ENCODE measurements around the gene NOVA2. TPM values are rescaled to one million over a fixed set of nuclear protein-coding genes. Genes with fewer than 3 reads are reported as not detected.

NOVA2 gene
- total RNA-seq, 4 donors from 2014 or later: 1.5 to 3.6 (median 2.6) TPM

GRCh38 chr19:45934551-45935230, 39.0 kb downstream of the NOVA2 start:
- Histone ChIP-seq H3K36me3 (no peaks in the 10 kb centered on the region), H3K9me3 (no peaks in the 10 kb centered on the region), H3K27me3 (no peaks in the 10 kb centered on the region), H3K4me1 (no peaks in the 10 kb centered on the region), H3K27ac (no peak overlapping the region), H3K4me3 (replicated peaks in 1 of 3) (no peak overlapping the region)
- intact Hi-C loops (cut with DNase I): no loop called here
- TF ChIP-seq CTCF (IDR thresholded peaks at IDR 0.05) (no peak), POLR2A (IDR thresholded peaks at IDR 0.05) (no peak)
- WGBS, 2 donors: 33 to 36% methylated on average over 19 of the region's 19 CpGs
- no peak for DNase-seq

GRCh38 chr19:45933759-45934158, 39.9 kb downstream of the NOVA2 start:
- H3K27ac ChIP-seq: no peak overlapping the region
- no peaks in the 10 kb centered on the region for H3K27me3 ChIP-seq

DNA sequence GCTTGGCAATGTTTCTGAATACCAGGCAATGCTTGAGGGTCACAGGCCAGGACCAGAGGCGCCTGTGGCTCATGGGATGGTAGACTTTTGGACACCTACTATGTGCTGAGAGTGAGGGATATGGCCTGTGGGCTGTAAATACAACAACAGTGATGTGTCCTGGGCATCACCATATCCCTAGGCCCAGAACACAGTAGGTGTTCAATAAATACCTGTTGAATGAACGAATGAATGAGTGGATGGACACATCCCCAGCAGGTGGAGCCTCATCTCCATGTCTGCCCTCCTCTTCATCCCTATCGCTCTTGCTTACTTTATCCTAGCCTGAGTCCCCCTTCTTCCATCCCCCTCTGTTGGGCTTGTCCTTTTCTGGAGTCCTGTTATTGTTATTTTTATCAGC, 42.6 kb downstream of the NOVA2 start:
- H3K4me3 ChIP-seq (replicated peaks in 1 of 3): no peak overlapping the region
- no peaks in the 10 kb centered on the region for H3K27me3 ChIP-seq
- no peaks in the 10 kb centered on the region for H3K9me3 ChIP-seq
- H3K4me1 ChIP-seq: peaks cover 0 to 3% of the 10 kb centered on the region in 2 donors
- 61 to 77% methylated on average over 3 of the region's 3 CpGs for WGBS, 2 donors
- intact Hi-C loops (cut with DNase I): no loop called here
- TF ChIP-seq CTCF (IDR thresholded peaks at IDR 0.05): no peak
- TF ChIP-seq POLR2A (IDR thresholded peaks at IDR 0.05): no peak
- no peak for DNase-seq
- H3K36me3 ChIP-seq: no peaks in the 10 kb centered on the region
- no peak overlapping the region for H3K27ac ChIP-seq

More at GRCh38 chr19:45933759-45934158, 39.9 kb downstream of the NOVA2 start:
- 67 to 71% methylated on average over 9 of the region's 9 CpGs for WGBS, 2 donors
- TF ChIP-seq POLR2A (IDR thresholded peaks at IDR 0.05) (no peak), CTCF (IDR thresholded peaks at IDR 0.05) (no peak)
- DNase-seq: no peak
- Histone ChIP-seq H3K36me3 (no peaks in the 10 kb centered on the region), H3K9me3 (no peaks in the 10 kb centered on the region), H3K4me1 (no peaks in the 10 kb centered on the region), H3K4me3 (replicated peaks in 1 of 3) (no peak overlapping the region)
- intact Hi-C loops (cut with DNase I): no loop called here

GRCh38 chr19:45929247-45929646, 44.4 kb downstream of the NOVA2 start:
- 72 to 75% methylated on average over 2 of the region's 2 CpGs for WGBS, 2 donors
- Histone ChIP-seq H3K9me3 (no peaks in the 10 kb centered on the region), H3K36me3 (no peaks in the 10 kb centered on the region), H3K27ac (no peak overlapping the region), H3K4me1 (peaks cover 0 to 3% of the 10 kb centered on the region in 2 donors), H3K4me3 (replicated peaks in 1 of 3) (no peak overlapping the region), H3K27me3 (no peaks in the 10 kb centered on the region)
- no peak for DNase-seq
- TF ChIP-seq POLR2A (IDR thresholded peaks at IDR 0.05) (no peak), CTCF (IDR thresholded peaks at IDR 0.05) (no peak)
- intact Hi-C loops (cut with DNase I): no loop called here

GRCh38 chr19:45927565-45928261, 46.0 kb downstream of the NOVA2 start:
- TF ChIP-seq POLR2A (IDR thresholded peaks at IDR 0.05) (no peak), CTCF (IDR thresholded peaks at IDR 0.05) (no peak)
- H3K27me3 ChIP-seq: no peaks in the 10 kb centered on the region
- H3K36me3 ChIP-seq: no peaks in the 10 kb centered on the region
- no peak overlapping the region for H3K27ac ChIP-seq
- H3K9me3 ChIP-seq: no peaks in the 10 kb centered on the region
- intact Hi-C loops (cut with DNase I): no loop called here
- DNase-seq: peak; percentile 85 to 89
- no peak overlapping the region for H3K4me3 ChIP-seq (replicated peaks in 1 of 3)
- peaks cover 0 to 3% of the 10 kb centered on the region in 2 donors for H3K4me1 ChIP-seq
- WGBS, 2 donors: 10% methylated on average over 28 to 32 of the region's 33 CpGs

Data from thyroid gland (tissue), 4 donors.